Measurements from ENCODE around the gene DEGS2.

DEGS2 gene

DNA sequence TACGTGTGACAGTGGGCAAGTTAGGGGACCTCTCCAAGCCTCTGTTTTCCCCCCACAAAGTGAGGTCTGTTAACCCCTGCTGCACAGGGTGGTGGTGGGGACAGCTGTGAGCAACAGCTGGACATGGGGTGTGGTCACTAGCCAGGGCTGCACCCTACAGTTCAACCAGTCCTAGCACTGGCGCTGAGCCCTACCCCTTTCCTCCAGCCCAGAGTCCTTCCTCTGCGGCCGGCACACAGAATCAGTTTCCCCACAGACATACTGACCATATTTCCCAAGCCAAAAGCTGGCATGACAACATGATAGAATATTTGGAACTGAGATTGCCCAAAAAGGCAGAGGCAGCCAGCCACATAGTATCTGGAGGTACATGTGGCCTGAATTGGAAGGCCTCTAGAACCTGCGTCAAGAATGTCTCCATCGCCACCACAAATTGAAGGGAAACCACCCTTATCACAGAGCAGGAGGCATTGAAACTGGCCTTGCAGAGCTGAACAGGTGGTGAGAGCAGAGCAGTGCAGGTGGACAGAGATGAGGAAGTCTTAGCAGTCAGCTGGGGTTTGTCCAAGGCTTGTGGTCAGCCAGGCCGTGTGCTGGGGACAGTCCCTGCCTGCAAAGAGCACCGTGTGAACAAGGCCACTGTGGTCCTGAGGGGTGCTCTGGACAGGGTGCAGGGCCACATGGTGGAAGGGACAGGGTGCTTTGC lies 21.2 kb downstream of the DEGS2 start:
- TF ChIP-seq, protein P1, sequence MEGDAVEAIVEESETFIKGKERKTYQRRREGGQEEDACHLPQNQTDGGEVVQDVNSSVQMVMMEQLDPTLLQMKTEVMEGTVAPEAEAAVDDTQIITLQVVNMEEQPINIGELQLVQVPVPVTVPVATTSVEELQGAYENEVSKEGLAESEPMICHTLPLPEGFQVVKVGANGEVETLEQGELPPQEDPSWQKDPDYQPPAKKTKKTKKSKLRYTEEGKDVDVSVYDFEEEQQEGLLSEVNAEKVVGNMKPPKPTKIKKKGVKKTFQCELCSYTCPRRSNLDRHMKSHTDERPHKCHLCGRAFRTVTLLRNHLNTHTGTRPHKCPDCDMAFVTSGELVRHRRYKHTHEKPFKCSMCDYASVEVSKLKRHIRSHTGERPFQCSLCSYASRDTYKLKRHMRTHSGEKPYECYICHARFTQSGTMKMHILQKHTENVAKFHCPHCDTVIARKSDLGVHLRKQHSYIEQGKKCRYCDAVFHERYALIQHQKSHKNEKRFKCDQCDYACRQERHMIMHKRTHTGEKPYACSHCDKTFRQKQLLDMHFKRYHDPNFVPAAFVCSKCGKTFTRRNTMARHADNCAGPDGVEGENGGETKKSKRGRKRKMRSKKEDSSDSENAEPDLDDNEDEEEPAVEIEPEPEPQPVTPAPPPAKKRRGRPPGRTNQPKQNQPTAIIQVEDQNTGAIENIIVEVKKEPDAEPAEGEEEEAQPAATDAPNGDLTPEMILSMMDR (IDR thresholded peaks at IDR 0.05; ENCODE audit: low read depth, low read length), result no peak
- TF ChIP-seq POLR2A (IDR thresholded peaks at IDR 0.05; ENCODE audit: extremely low read depth, insufficient read length) (no peak), MYC (IDR thresholded peaks at IDR 0.05; ENCODE audit: low read depth, low read length) (no peak)
- TF ChIP-seq, protein P2, sequence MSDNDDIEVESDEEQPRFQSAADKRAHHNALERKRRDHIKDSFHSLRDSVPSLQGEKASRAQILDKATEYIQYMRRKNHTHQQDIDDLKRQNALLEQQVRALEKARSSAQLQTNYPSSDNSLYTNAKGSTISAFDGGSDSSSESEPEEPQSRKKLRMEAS (IDR thresholded peaks at IDR 0.05; ENCODE audit: low read depth, low read length), result no peak
- DNase-seq (ENCODE audit: low read depth), result no peak
- no peak overlapping the region for H3K4me3 ChIP-seq (ENCODE audit: low read depth, low read length)

DNA sequence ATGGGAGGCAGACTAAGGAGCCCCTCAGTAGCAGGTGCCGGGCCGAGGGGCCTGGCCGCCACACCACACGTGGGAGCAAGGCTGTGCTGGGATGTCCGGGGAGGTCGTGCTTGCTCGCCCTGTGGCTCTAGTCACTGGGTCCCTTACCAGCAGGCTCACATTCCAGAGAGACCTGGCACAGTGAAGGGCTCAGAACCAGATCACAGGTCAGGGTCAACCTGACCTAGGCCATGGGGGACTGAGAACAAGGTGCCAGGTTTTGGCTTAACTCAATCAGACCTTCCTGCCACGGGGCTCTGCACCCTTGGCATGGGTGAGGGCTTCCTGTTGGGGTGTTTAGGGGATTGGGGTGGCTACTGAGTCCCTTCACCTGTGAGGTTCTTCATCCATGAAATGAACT lies 22.3 kb downstream of the DEGS2 start:
- TF ChIP-seq POLR2A (IDR thresholded peaks at IDR 0.05; ENCODE audit: extremely low read depth, insufficient read length), result no peak
- TF ChIP-seq, protein P2 (IDR thresholded peaks at IDR 0.05; ENCODE audit: low read depth, low read length), result no peak
- TF ChIP-seq MYC (IDR thresholded peaks at IDR 0.05; ENCODE audit: low read depth, low read length), result no peak
- TF ChIP-seq, protein P1 (IDR thresholded peaks at IDR 0.05; ENCODE audit: low read depth, low read length), result no peak
- no peak for DNase-seq (ENCODE audit: low read depth)
- H3K4me3 ChIP-seq (ENCODE audit: low read depth, low read length), result no peak overlapping the region

DNA sequence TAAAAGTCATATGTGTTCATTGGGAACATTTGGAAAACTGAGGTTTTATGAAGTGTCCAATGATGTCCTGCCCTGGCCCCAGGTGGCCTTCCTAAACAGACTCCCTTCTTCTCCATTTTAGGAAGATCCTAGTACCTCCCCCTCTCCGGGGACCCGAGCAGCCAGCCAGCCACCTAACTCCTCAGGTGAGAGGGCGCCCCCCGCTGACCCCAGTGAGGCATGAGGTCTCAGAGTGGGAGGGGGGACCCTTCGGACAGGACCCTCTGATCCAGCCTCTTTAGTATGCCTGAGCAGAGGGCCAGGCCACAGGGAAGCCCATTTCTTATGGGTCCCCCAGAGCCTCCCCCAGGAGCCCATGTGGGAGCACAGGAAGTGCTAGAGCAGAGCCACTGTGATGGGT lies 23.7 kb downstream of the DEGS2 start:
- no peak overlapping the region for H3K4me3 ChIP-seq (ENCODE audit: low read depth, low read length)
- DNase-seq (ENCODE audit: low read depth), result no peak
- TF ChIP-seq MYC (IDR thresholded peaks at IDR 0.05; ENCODE audit: low read depth, low read length) (no peak), POLR2A (IDR thresholded peaks at IDR 0.05; ENCODE audit: extremely low read depth, insufficient read length) (no peak)
- TF ChIP-seq, protein P1 (IDR thresholded peaks at IDR 0.05; ENCODE audit: low read depth, low read length), result no peak
- TF ChIP-seq, protein P2 (IDR thresholded peaks at IDR 0.05; ENCODE audit: low read depth, low read length), result no peak

DNA sequence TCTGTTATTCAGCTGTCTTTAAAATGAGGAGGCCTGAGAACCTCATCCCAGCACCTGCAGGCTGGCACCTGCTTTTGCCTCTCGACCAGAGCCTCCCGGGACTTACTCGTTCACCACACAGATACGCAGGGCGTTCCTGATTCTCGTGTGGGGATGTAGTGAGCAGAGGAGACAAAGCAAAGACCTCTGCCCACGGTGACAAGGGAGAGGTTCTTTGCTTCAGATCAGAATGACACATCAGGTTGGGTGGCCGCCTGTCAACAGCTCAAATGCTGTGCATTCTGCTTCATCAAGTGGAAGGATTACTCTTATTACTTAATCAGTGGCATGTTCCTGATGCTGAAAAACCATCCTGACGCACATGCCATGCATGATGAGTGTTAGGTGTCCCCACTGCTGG lies 24.4 kb downstream of the DEGS2 start:
- TF ChIP-seq POLR2A (IDR thresholded peaks at IDR 0.05; ENCODE audit: extremely low read depth, insufficient read length) (no peak), MYC (IDR thresholded peaks at IDR 0.05; ENCODE audit: low read depth, low read length) (no peak)
- TF ChIP-seq, protein P2 (IDR thresholded peaks at IDR 0.05; ENCODE audit: low read depth, low read length), result no peak
- TF ChIP-seq, protein P1 (IDR thresholded peaks at IDR 0.05; ENCODE audit: low read depth, low read length), result no peak
- DNase-seq (ENCODE audit: low read depth), result no peak
- no peak overlapping the region for H3K4me3 ChIP-seq (ENCODE audit: low read depth, low read length)

DNA sequence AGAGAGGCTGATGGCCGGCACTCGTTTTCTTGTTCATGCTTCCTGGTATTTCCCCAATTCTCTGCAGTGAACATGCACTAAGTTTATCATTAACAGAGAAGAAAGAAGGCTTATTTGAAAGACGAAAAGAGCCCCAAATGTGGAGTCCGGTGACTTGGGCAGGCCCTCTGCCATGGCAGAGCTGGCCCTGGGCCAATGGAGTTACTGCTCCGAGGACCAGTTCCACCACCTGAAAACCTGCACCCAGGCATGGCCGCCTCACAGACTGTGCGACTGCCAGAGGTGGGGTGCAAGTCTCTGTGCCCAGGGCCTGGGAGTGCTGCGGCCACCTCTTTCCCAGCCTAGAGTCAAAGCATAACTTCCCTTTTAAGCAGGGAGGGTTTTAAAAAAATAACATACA lies 24.9 kb downstream of the DEGS2 start:
- H3K4me3 ChIP-seq (ENCODE audit: low read depth, low read length), result no peak overlapping the region
- TF ChIP-seq, protein P2 (IDR thresholded peaks at IDR 0.05; ENCODE audit: low read depth, low read length), result no peak
- TF ChIP-seq, protein P1 (IDR thresholded peaks at IDR 0.05; ENCODE audit: low read depth, low read length), result no peak
- TF ChIP-seq POLR2A (IDR thresholded peaks at IDR 0.05; ENCODE audit: extremely low read depth, insufficient read length) (no peak), MYC (IDR thresholded peaks at IDR 0.05; ENCODE audit: low read depth, low read length) (no peak)
- DNase-seq (ENCODE audit: low read depth), result no peak
